Measurements from ENCODE around the gene PRR30. TPM values are rescaled to one million over a fixed set of nuclear protein-coding genes. Genes with fewer than 3 reads are reported as not detected.

The PRR30 gene
- total and polyA plus RNA-seq, 2 experiments from 2014 or later = not detected

DNA sequence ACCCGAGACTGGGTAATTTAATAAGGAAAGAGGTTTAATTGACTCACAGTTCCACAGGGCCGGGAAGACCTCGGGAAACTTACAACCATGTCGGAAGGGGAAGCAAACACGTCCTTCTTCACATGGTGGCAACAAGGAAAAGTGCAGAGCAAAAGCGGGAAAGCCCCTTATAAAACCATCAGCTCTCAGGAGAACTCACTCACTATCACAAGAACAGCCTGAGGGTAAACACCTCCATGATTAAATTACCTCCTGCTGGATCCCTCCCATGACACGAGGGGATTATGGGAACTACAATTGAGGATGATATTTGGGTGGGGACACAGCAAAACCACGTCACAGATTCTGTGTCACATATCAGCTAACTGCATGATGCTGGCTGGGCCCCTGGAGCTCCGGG lies 21.0 kb upstream of the PRR30 start:
- no peak overlapping the region for H3K4me3 ChIP-seq
- H3K9me2 ChIP-seq (ENCODE audit: insufficient read depth) = no peaks in the 10 kb centered on the region
- Mint-ChIP-seq H3K27me3 (ENCODE audit: insufficient read depth, low read depth, poor library complexity) (peaks cover 10% of the 10 kb centered on the region), H3K36me3 (ENCODE audit: low read depth) (peaks cover 3% of the 10 kb centered on the region; the same call in 2 of the 3 replicates), H3K27ac (no peak overlapping the region), H3K4me1 (peaks cover 2% of the 10 kb centered on the region; the same call in 2 of the 3 replicates), H3K9me3 (peaks cover 6% of the 10 kb centered on the region; the same call in 2 of the 3 replicates), H3K4me3 (no peak overlapping the region)
- TF ChIP-seq, protein P1, sequence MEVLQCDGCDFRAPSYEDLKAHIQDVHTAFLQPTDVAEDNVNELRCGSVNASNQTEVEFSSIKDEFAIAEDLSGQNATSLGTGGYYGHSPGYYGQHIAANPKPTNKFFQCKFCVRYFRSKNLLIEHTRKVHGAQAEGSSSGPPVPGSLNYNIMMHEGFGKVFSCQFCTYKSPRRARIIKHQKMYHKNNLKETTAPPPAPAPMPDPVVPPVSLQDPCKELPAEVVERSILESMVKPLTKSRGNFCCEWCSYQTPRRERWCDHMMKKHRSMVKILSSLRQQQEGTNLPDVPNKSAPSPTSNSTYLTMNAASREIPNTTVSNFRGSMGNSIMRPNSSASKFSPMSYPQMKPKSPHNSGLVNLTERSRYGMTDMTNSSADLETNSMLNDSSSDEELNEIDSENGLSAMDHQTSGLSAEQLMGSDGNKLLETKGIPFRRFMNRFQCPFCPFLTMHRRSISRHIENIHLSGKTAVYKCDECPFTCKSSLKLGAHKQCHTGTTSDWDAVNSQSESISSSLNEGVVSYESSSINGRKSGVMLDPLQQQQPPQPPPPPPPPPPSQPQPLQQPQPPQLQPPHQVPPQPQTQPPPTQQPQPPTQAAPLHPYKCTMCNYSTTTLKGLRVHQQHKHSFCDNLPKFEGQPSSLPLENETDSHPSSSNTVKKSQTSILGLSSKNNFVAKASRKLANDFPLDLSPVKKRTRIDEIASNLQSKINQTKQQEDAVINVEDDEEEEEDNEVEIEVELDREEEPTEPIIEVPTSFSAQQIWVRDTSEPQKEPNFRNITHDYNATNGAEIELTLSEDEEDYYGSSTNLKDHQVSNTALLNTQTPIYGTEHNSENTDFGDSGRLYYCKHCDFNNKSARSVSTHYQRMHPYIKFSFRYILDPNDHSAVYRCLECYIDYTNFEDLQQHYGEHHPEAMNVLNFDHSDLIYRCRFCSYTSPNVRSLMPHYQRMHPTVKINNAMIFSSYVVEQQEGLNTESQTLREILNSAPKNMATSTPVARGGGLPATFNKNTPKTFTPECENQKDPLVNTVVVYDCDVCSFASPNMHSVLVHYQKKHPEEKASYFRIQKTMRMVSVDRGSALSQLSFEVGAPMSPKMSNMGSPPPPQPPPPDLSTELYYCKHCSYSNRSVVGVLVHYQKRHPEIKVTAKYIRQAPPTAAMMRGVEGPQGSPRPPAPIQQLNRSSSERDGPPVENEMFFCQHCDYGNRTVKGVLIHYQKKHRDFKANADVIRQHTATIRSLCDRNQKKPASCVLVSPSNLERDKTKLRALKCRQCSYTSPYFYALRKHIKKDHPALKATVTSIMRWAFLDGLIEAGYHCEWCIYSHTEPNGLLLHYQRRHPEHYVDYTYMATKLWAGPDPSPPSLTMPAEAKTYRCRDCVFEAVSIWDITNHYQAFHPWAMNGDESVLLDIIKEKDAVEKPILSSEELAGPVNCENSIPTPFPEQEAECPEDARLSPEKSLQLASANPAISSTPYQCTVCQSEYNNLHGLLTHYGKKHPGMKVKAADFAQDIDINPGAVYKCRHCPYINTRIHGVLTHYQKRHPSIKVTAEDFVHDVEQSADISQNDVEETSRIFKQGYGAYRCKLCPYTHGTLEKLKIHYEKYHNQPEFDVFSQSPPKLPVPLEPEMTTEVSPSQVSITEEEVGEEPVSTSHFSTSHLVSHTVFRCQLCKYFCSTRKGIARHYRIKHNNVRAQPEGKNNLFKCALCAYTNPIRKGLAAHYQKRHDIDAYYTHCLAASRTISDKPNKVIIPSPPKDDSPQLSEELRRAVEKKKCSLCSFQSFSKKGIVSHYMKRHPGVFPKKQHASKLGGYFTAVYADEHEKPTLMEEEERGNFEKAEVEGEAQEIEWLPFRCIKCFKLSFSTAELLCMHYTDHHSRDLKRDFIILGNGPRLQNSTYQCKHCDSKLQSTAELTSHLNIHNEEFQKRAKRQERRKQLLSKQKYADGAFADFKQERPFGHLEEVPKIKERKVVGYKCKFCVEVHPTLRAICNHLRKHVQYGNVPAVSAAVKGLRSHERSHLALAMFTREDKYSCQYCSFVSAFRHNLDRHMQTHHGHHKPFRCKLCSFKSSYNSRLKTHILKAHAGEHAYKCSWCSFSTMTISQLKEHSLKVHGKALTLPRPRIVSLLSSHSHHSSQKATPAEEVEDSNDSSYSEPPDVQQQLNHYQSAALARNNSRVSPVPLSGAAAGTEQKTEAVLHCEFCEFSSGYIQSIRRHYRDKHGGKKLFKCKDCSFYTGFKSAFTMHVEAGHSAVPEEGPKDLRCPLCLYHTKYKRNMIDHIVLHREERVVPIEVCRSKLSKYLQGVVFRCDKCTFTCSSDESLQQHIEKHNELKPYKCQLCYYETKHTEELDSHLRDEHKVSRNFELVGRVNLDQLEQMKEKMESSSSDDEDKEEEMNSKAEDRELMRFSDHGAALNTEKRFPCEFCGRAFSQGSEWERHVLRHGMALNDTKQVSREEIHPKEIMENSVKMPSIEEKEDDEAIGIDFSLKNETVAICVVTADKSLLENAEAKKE (CRISPR knock-in tag; IDR thresholded peaks at IDR 0.05) = no peak
- TF ChIP-seq EZH2phosphoT487 (IDR thresholded peaks at IDR 0.05; ENCODE audit: unreplicated experiment) (no peak), CREB1 (CRISPR knock-in tag; IDR thresholded peaks at IDR 0.05; ENCODE audit: low read depth) (no peak), NANOG (IDR thresholded peaks at IDR 0.05; ENCODE audit: borderline replicate concordance) (no peak), JUNB (IDR thresholded peaks at IDR 0.05; ENCODE audit: unreplicated experiment) (no peak), STAT1 (IDR thresholded peaks at IDR 0.05; ENCODE audit: unreplicated experiment) (no peak), POLR2AphosphoS5 (IDR thresholded peaks at IDR 0.05; ENCODE audit: low read depth) (no peak), ZNF331 (CRISPR knock-in tag; IDR thresholded peaks at IDR 0.05; ENCODE audit: low read depth) (no peak), ZNF114 (CRISPR knock-in tag; IDR thresholded peaks at IDR 0.05) (no peak), EZH2 (IDR thresholded peaks at IDR 0.05; ENCODE audit: low read depth, unreplicated experiment) (no peak)
- TF ChIP-seq, protein P2, sequence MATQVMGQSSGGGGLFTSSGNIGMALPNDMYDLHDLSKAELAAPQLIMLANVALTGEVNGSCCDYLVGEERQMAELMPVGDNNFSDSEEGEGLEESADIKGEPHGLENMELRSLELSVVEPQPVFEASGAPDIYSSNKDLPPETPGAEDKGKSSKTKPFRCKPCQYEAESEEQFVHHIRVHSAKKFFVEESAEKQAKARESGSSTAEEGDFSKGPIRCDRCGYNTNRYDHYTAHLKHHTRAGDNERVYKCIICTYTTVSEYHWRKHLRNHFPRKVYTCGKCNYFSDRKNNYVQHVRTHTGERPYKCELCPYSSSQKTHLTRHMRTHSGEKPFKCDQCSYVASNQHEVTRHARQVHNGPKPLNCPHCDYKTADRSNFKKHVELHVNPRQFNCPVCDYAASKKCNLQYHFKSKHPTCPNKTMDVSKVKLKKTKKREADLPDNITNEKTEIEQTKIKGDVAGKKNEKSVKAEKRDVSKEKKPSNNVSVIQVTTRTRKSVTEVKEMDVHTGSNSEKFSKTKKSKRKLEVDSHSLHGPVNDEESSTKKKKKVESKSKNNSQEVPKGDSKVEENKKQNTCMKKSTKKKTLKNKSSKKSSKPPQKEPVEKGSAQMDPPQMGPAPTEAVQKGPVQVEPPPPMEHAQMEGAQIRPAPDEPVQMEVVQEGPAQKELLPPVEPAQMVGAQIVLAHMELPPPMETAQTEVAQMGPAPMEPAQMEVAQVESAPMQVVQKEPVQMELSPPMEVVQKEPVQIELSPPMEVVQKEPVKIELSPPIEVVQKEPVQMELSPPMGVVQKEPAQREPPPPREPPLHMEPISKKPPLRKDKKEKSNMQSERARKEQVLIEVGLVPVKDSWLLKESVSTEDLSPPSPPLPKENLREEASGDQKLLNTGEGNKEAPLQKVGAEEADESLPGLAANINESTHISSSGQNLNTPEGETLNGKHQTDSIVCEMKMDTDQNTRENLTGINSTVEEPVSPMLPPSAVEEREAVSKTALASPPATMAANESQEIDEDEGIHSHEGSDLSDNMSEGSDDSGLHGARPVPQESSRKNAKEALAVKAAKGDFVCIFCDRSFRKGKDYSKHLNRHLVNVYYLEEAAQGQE (IDR thresholded peaks at IDR 0.05; ENCODE audit: unreplicated experiment) = no peak
- TF ChIP-seq, protein P3, sequence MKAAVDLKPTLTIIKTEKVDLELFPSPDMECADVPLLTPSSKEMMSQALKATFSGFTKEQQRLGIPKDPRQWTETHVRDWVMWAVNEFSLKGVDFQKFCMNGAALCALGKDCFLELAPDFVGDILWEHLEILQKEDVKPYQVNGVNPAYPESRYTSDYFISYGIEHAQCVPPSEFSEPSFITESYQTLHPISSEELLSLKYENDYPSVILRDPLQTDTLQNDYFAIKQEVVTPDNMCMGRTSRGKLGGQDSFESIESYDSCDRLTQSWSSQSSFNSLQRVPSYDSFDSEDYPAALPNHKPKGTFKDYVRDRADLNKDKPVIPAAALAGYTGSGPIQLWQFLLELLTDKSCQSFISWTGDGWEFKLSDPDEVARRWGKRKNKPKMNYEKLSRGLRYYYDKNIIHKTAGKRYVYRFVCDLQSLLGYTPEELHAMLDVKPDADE (IDR thresholded peaks at IDR 0.05) = no peak
- TF ChIP-seq, protein P4, sequence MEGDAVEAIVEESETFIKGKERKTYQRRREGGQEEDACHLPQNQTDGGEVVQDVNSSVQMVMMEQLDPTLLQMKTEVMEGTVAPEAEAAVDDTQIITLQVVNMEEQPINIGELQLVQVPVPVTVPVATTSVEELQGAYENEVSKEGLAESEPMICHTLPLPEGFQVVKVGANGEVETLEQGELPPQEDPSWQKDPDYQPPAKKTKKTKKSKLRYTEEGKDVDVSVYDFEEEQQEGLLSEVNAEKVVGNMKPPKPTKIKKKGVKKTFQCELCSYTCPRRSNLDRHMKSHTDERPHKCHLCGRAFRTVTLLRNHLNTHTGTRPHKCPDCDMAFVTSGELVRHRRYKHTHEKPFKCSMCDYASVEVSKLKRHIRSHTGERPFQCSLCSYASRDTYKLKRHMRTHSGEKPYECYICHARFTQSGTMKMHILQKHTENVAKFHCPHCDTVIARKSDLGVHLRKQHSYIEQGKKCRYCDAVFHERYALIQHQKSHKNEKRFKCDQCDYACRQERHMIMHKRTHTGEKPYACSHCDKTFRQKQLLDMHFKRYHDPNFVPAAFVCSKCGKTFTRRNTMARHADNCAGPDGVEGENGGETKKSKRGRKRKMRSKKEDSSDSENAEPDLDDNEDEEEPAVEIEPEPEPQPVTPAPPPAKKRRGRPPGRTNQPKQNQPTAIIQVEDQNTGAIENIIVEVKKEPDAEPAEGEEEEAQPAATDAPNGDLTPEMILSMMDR (conservative IDR thresholded peaks at IDR 0.05; ENCODE audit: low read depth in 2 of 2) = no peak
- no peaks in the 10 kb centered on the region for H3K79me2 ChIP-seq (replicated peaks; ENCODE audit: insufficient read depth)
- no peak for DNase-seq (ENCODE audit: low spot score)
- ATAC-seq = no peak
- no peaks in the 10 kb centered on the region for H3K27me3 ChIP-seq (ENCODE audit: insufficient read depth)
- no peaks in the 10 kb centered on the region for H3F3A ChIP-seq (replicated peaks; ENCODE audit: low read depth)
- H3K27ac ChIP-seq (ENCODE audit: low read depth) = no peak overlapping the region
- H3K36me3 ChIP-seq (ENCODE audit: insufficient read depth) = no peaks in the 10 kb centered on the region
- H2AFZ ChIP-seq = no peak overlapping the region
- H4K20me1 ChIP-seq (replicated peaks; ENCODE audit: insufficient read depth) = no peaks in the 10 kb centered on the region
- H3K4me1 ChIP-seq (ENCODE audit: insufficient read depth) = no peaks in the 10 kb centered on the region
- H3K4me2 ChIP-seq = no peak overlapping the region
